GM19238 (cell line): Measurements from ENCODE around the gene PKNOX2.

ENCODE experiments used
- DNase-seq: peaks from one replicate; pipeline ENCODE4 v3.0.0; 2011; ENCODE audit warnings: low spot score; ENCODE audit not compliant: insufficient read length

PKNOX2 gene

DNA sequence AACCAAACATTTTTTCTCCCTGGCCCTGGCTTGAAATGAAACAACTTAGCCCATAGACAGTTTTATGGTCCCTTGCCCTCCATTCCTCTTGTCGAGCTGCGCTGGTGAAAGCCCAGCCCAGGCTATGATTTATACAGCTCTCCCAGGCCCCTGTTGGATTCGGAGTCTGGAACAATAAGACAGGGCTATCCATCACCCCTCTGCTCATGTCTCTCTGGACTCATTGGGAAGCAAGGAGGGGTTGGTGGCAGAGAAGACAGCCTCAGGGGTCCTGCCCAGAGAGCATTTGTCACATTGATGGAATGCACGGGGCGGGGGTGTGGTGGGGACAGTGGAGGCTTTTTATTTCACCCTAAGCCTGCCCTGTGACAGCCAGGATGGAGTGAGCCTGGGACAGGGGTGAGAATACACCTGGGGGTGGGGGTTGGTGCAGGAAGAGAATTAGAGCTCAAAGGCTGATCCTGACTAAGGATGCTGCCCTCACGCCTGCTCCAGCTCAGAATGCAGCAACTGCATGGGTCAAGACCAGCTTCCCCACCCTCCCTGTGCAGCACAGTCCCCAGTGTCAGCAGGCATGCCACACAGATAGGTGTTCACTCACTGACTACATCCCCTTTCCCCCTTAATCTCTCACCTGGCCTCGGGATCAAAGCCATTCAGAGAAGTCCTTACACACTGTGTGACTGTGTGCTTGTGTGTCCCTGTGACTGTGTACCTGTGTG is 10.0 kb upstream of the PKNOX2 start:
- no peak for DNase-seq

DNA sequence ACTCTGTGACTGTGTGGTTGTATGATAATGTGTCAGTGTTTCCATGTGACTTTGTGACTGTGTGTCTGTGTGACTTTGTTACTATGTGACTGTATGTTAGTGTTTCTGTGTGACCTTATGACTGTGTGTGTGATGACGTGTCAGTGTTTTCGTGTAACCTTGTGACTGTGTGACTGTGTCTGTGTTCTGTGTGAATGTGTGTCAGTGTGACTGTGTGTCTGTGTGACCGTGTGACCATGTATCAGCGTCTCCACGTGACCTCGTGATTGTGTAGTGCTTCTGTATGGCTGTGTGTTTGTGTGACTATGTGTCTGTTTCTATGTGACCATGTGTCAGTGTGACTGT is 9.5 kb upstream of the PKNOX2 start:
- DNase-seq: no peak

DNA sequence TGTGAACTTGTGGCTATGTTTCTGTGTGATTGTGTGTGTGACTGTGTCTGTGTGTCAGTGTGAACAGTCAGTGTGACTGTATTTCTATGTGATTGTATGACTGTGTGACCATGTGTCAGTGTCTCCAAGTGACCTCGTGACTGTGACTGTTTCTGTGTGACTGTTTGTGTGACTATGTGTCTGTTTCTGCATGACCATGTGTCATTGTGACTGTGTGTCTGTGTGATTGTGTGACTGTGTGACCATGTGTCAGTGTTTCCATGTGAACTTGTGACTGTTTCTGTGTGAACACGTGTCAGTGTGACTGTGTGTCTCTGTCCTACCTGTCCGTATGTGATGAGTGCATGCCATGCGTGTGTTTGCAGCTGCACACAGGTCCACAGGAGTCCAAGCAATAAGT is 8.8 kb upstream of the PKNOX2 start:
- DNase-seq: no peak

DNA sequence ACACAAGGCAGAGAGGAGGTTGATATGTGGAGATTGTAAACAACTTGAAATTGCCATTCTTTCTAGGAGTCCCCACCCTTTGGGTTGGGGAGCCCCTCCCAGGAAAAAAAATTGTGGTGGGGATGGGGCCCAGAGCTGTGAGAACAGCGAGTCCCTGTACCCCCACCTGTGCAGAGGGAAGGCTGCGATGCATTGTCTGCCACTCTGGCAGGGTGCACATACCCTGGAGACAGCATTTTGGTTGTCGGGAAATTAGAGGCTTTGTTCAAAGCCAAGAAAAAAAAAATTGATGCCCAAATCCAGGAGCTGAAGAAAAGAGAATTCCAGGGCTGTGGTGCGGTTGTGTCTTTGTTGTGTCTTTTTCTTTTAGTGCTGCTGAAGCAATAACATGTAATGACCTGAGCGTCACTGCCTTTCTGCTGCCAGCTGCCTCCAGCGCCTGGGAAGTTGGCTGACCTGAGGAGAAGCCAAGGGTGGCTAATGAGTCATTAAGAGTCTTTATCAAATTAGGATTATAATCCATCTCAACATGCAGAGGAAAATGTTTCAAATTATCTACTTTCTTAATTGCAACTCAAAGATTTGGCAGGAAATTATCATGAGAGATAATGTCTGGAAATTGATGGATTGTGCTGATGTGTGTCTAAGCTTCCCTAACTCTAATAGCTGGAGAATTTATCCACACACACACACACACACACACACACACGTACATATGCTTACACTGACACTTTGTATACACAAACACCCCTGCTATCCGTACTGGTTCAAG is 8.0 kb upstream of the PKNOX2 start:
- no peak for DNase-seq

DNA sequence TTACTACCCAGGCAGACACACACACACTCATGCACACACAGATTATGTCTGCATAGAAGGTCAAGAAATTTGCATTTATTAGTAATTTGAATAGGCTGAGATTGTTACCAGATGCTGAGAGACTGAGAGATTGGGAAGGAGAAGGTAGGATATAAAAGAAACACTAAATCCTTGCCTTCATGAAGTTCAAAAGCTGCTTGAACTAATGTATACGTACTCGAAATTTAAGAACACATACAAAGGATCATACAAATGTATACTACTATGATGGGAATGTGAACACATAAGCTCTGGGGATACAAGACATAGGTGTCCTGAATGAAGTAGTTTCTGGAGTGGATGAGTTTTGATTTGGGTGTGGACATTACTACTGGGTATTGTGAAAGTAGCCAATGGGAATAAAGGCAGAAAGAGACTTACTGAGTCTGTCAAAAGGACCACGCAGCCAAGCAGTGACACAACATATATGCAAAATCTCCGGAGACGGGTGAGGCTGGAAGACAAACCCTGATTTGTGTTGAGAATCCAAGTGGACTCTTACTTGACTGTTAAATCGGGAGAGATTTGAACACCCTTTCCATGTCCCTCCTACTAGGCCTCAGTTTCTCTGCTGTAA is 7.3 kb upstream of the PKNOX2 start:
- DNase-seq: no peak

DNA sequence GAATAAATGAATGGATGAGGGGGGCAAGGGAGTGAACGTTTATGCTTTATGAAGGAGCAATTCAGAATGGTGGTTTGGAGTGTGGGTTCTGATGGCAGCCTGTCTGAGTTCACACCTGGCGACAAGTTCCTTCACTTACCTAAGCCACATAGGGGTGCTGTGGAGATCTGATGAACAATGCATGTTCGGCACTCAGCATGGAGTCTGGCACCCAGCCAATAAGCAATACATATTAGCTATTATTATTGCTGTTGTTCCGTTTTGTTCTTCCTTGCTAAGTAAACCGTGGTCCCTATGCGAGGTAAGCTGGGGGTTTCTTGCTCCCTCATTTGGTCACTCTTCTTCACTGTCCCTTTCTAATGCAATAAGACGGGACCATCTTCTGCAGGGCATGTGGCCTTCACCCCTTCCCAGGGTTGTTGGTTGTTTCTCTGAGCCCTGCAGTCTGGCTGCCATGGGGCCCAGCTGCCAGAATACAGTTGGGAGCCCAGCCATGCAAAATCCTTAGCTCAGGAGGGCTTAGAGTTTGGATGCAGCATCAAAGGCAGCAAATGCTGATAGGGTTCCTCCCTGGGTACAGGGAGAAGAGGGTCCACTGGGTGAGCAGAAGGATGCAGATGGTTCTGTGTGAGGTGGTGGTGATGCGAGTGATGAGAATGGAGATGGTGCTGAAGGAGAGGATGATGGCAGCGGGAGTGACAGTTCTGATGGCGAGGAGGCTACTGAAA is 6.4 kb upstream of the PKNOX2 start:
- DNase-seq: no peak

DNA sequence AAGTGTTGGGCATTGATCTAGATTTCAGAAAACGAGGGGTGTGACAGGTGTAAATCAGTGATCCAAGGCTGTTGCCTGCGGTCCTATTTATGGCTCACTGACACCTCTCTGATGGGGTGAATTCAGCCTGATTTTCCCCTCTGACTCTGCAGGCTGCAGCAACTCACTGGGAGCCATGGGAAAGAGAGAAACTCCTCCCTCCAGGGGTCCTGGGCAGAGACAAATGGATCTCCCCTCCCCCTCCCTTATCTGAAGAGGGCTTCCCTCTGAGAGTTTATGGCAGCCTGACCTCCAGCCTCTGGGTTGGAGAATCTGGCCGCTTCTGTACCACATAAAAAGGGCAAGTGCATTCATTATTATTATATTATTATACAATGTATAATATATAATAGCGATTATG is 1.8 kb upstream of the PKNOX2 start:
- no peak for DNase-seq

DNA sequence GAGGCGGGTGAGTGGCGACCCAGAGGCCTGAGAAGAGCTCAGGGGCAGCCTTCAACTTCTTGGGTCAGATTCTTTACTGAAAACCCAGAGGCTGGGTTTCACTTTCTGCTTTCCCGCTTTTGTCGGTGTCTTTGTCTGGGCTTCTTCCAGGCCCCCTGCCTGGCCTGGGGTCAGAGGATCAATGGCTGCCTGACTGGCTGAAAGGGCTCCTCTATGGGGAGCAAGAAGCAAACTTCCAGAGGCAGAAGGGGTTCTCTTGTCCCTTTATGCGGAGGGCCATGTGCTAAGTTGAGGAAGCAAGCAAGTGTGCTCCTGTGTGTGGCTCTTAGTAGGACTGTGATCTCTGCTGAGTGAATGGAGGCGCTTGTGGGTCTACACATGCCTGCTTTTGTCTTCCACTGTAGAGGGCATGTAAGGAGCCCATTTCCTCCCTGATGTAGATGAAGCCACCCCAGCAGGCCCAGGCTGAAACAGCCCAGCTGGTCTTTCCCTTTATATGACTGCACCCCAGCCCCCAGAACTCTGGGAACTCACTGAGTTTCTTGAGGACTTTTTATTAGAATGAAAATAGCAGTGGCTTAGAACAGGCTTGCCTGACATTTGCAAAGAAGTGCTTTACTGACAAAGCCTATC is 1.0 kb upstream of the PKNOX2 start:
- no peak for DNase-seq

DNA sequence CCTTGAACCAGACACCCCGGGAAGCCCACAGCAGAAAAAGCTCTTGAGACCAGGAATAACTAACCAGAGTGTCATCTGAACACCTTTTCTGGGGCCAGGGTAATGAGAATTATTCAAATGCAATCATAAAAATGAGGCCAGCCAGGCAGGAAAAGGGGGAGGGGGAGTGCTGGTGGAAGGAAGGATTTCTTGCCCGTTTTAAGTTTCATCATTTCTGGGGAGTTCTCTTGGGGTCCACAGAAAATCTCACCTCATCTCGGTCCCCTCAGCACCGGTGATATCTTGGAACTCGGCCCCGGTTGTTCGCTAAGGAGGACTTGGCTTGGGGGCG is 495 bp upstream of the PKNOX2 start:
- no peak for DNase-seq

DNA sequence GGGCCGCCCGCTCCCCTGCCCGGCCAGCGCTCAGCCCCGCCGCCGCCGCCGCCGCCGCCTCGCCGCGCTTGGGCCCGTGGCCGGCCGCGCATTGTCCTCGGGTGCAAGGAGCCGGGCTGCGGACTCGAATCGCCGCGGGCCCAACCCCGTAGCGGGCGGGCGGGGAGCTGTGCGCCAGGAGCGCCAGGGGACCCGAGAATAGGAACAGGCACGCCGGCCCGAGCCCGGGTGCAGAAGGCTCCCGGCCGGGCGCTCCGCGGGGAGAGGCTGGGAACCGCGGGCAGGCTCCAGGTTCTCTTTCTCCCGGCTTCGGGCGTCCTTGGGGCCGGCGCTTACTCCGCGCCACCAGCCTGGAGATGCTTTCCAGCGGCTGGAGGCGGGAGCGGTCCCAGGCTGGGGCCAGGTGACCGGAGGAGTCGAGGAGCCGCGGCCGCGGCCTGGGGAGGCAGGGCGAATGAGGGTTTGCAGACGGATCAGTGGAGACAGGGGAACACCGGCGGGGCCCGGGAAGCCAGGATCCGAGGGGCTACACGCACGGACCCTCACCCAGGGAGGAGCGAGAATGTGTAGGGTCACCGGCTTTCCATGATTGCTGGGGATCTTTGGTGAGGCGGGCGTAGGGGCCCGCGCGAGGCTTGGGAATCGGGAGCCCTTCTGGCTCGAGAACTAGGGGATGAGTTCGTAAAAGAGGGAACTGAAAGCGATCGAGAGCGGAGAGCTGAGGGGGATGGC is 726 bp downstream of the PKNOX2 start:
- DNase-seq: peak; percentile 26

DNA sequence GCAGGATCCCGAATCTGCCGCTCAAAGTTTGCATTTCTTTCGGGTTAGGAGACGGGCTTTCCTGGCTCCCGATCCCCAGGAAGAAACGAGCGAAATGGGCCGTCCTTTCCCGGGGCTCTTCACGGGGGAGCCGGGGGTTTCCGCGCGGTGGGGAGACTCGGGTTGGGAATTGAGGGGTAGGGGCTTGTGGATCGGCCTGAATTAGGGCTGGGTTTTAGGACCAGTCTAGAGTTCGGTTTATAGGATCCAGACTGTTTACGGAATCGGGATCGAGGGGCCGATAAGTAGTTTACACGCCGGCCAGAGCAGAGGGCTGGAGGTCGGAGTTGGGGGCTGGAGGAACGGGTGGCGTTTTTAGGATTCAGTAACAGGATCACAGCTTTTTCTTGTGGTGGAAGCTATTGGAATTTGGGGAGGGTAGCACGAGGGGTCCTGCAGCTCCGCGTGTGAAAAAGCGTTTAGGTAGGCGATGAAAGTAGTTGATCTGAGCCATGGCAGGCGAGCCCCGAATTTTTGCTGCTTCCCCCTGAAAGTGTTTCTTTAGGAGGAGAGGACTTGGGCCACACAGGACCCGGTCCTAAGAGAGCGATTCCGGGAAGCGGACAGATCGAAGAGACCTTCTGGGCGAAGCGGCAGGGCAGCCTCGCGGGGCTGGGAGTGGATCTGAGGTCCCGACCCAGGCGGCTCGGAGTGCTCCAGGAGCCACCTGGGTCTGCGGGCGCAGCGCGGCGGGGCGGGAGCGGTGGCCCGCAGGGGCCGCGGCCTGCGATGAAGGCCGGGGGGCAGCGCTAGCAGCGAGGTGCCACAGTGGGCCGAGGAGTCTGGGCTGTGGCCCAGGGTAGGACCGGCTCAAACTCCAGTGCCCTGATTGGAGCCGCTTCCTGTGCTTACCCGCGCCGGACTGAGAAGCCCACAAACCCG is 1.6 kb downstream of the PKNOX2 start:
- DNase-seq: no peak

DNA sequence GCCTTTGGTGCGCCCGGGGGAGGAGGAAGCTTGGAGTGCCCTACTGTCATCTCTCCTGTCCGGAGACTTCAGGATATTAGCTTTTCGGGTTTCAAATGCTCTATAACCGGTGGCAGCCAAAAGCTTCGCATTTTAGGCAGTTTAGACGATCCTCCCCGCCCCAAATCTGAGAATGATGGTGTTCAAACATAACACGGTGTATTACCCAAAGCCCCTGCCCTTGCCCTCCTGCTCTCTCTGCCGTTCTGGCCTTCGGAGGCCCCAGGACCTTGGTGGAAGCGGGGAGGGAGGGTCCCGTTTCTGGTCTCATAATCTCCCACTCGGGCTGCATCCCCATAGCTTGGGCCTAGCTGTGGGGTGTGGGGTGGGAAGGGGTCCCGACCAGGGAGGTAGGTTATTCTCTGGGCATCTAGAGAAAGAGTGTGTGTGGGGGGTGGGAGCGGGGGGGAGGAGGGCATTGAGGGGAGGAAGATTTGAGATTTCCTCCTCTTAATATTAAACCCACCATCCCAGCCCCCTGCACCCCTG is 2.3 kb downstream of the PKNOX2 start:
- DNase-seq: no peak

DNA sequence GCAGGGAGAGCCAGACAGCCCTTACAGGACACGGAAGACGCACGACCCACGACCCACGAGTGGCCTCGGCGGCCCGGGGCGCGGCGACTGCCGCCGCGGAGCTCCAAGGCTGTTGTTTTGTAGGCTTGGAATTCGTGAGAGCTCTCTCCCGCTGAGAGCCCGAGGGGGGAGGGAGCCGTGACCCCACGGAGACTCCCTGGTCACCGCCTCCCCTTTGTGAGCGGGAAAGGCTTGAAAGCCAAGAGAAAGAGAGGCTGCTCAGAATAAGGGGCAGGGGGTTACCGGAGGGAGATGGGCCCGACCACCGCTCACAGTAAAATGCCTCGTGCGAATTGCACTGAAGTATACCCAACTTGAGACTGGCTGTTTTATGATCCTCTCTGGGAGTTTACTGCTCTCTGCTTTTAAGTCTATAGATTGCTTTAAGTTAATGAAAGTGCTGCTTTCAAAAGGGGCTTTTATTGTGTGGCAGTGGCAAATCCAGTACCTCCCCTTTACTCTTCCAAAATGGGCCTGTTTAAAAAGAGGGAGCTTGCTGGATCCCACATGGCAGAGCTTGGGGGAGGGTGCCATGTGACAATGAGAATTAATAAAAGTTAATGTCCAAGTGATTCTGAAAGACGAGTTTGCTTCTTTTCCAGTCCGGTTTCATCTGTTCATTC is 2.9 kb downstream of the PKNOX2 start:
- DNase-seq: no peak

DNA sequence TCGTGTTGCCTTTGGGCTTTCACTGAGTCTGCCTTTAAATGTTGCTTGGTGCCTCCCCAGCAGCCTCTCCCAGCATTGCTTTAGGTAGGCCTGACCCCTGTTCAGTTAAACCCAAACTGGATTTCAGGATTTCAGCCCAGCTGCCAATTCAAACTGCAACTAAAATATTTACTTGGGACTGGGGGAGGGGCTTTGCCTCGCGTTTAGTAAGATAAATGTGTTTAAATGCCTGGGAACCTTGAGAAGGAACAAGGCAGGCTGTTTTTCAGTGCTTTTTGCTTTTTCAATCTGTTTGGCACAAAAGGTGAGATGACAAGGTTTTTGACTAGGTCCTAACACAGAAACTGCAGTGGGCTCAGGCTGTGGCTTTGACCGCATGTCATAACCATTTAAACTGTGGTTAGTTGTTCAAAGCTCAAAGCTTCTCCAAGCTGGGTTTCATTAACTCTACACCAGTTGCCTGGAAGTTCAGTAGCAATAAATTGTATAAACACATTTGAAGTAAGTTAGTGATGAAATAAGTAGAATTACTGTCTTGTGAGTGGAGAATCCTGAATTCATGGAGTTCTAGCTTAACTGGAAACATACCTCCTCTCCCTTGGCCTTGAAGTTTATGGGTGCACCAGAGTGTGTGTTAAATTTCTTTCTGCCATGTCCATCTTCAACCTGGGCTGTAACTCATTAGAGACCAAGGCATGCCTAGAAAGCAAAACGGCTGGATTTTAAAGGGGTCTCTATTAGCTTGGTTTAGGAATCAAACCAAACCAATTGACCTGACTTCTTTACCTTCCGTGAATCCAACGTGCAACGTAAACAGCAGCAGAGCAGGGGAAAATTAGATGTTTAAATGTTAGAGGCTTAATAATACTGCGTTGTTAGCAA is 3.6 kb downstream of the PKNOX2 start:
- DNase-seq: no peak

DNA sequence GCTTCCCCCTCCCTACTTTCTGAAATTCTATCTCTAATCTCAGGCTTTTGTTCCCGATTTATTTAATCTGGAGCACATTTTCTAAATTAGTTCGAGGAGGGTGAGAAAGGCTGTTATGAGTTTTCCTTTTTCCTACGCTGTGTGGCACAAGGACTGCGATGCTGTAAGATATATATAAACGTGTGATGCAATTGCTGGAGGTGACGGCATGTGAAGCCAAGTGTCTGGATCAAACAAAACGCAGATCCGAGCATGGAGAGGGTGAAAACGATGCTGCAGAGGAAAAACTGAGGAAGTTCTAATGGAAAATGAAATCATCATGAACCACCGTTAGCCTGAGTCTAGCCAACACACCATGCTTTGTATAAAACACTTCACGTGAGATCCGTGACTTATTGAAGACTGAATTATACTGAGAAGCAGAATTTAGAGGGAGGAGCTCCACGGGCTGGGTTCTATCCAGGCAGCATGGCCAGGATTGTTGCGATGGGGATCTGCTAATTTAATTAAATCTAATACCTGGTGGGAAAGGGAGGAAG is 4.4 kb downstream of the PKNOX2 start:
- DNase-seq: no peak

DNA sequence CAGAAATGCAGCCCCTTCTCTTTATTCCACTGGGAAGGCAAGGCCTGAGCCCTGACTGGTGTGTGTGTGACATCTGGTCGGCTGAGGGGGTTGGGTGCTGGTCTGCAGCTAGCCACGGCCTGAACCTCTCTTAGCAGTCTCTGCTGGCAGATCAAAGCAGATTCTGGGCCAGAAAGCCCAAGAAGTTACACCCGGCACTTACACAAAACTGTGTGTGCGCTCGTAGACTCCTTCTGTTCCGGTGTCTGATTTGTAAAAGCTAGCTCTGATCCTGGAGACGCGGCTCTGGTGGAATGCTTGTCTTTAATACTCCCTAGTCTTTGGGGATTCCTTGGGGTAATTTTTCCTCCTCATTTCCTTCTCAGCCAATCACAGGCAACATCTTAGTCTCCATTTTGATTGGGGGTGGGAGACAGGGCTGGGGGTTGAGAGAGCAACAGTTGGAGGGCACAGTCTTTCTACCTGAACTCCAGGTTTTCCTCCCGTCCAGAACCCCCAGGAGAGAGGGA is 5.5 kb downstream of the PKNOX2 start:
- DNase-seq: no peak

DNA sequence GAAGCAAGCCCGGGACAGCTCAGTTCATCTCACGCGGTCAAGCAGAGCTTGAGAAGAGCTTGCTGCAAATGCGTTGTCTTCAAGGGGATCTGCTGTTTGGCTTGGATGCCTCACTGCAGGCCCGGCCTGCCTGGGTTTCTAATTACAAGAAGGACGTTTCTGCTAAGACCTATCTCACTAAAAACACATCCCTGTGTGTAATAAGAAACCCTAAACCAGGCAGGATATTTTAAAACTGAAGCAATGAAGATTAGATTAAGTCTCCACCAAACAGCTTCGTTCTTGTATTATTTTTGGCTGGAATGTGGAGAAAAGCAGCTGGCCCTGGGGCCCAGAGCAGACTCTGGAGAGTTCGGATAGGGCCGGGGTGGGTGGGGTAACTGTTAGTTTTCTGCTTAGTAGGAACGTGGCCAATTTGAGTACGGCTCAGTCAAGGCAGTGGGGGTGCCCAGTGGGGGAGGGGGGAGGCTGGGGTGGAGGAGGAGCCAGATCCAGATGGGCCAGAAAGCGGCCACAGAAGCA is 6.0 kb downstream of the PKNOX2 start:
- DNase-seq: no peak
